Neural progenitor cell (in vitro differentiated cells): ENCODE measurements around the gene KRT73.

ENCODE experiments used
- EZH2 ChIP-seq: fragments of 200-600 bp; sonication (generic); IDR thresholded peaks from 2 replicates; pipeline ENCODE4 v1.6.1; 2017; ENCODE audit warnings: antibody characterized with exemption, mild to moderate bottlenecking, moderate library complexity
- TF ChIP-seq, protein P1 (sequence below): fragments of 200-600 bp; sonication (generic); IDR thresholded peaks from 2 replicates; pipeline ENCODE4 v1.5.1; 2017; ENCODE audit warnings: antibody characterized with exemption, mild to moderate bottlenecking

DNA sequence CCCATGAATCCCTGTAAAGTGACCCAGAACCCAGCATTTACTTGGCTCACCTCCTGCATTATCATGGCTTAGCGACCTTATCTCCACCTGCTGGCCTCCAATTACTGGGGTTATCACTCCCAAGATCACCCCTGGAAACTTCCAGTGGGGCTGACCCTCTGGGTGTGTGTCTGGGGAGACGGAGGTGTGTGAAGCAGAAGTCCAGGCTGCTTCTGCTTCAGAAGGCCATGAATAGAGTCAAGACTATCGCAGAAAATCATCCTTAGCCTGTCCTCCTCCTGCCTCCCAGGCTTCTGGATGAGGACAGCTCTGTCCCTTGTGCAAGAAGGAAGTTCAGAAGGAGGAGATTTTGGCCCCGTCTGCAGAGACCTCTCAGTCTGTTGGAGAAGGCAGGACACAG, 16.7 kb downstream of the KRT73 start:
- TF ChIP-seq, protein P1, sequence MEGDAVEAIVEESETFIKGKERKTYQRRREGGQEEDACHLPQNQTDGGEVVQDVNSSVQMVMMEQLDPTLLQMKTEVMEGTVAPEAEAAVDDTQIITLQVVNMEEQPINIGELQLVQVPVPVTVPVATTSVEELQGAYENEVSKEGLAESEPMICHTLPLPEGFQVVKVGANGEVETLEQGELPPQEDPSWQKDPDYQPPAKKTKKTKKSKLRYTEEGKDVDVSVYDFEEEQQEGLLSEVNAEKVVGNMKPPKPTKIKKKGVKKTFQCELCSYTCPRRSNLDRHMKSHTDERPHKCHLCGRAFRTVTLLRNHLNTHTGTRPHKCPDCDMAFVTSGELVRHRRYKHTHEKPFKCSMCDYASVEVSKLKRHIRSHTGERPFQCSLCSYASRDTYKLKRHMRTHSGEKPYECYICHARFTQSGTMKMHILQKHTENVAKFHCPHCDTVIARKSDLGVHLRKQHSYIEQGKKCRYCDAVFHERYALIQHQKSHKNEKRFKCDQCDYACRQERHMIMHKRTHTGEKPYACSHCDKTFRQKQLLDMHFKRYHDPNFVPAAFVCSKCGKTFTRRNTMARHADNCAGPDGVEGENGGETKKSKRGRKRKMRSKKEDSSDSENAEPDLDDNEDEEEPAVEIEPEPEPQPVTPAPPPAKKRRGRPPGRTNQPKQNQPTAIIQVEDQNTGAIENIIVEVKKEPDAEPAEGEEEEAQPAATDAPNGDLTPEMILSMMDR: no peak
- TF ChIP-seq EZH2: no peak
